Measurements from ENCODE around the gene MTURN. TPM values are rescaled to one million over a fixed set of nuclear protein-coding genes. Genes with fewer than 3 reads are reported as not detected.
A peak's percentile ranks its signal among the peaks of the same experiment; 100 is the strongest.

MTURN gene
- total RNA-seq, 8 experiments from 2014 or later: 18.1 to 121 (median 40.8) TPM

- H3K4me3 ChIP-seq: no peak overlapping the region
- in situ Hi-C loops (cut with MboI; ENCODE audit: low pct_unique_long_range_greater_than_20kb in 2 of 9, low sequenced_read_pairs in 9 of 9, unreplicated experiment in 9 of 9): no loop called here
- WGBS, 10 experiments: 60 to 100% (median 73%) methylated on average over 1 to 2 of the region's 2 CpGs; no CpG with 5 or more reads in 6 of the 10 experiments
Measured at GRCh38 chr7:30188811-30189210, 54.0 kb downstream of the MTURN start.

GRCh38 chr7:30191809-30192208, 57.0 kb downstream of the MTURN start:
- WGBS, 10 experiments: 21 to 85% (median 82%) methylated on average over 1 to 4 of the region's 4 CpGs; no CpG with 5 or more reads in 4 of the 10 experiments
- in situ Hi-C loops (cut with MboI; ENCODE audit: low pct_unique_long_range_greater_than_20kb in 2 of 9, low sequenced_read_pairs in 9 of 9, unreplicated experiment in 9 of 9): no loop called here

More at GRCh38 chr7:30188811-30189210, 54.0 kb downstream of the MTURN start:
- Histone ChIP-seq H3K27ac (no peak overlapping the region), H3K4me1 (replicated peaks in 1 of 2) (peaks cover 0 to 2% of the 10 kb centered on the region in 2 donors)
- no peak for ATAC-seq (replicated peaks in 6 of 8)

GRCh38 chr7:30193336-30193943, 58.7 kb downstream of the MTURN start:
- ATAC-seq (replicated peaks in 6 of 8): no peak
- no peak overlapping the region for H3K4me3 ChIP-seq
- peaks cover 0 to 2% of the 10 kb centered on the region in 2 donors for H3K4me1 ChIP-seq (replicated peaks in 1 of 2)
- 0 to 93% (median 75%) methylated on average over 1 to 5 of the region's 5 CpGs; no CpG with 5 or more reads in 1 of the 10 experiments for WGBS, 10 experiments
- H3K27ac ChIP-seq: no peak overlapping the region
- in situ Hi-C loops (cut with MboI; ENCODE audit: low pct_unique_long_range_greater_than_20kb in 2 of 9, low sequenced_read_pairs in 9 of 9, unreplicated experiment in 9 of 9): no loop called here

More at GRCh38 chr7:30191809-30192208, 57.0 kb downstream of the MTURN start:
- Histone ChIP-seq H3K4me3 (no peak overlapping the region), H3K27ac (no peak overlapping the region), H3K4me1 (replicated peaks in 1 of 2) (peaks cover 0 to 2% of the 10 kb centered on the region in 2 donors)
- ATAC-seq (replicated peaks in 6 of 8): peak in 3 of 8 experiments; percentile 19 to 73 (median 54)

- in situ Hi-C loops (cut with MboI; ENCODE audit: low pct_unique_long_range_greater_than_20kb in 2 of 9, low sequenced_read_pairs in 9 of 9, unreplicated experiment in 9 of 9): no loop called here
- H3K27ac ChIP-seq: no peak overlapping the region
- no peaks in the 10 kb centered on the region for H3K4me1 ChIP-seq (replicated peaks in 1 of 2)
- no peak for ATAC-seq (replicated peaks in 6 of 8)
- no peak overlapping the region for H3K4me3 ChIP-seq
Measured at GRCh38 chr7:30196408-30196807, 61.6 kb downstream of the MTURN start.

GRCh38 chr7:30197438-30197837, 62.7 kb downstream of the MTURN start:
- no peak overlapping the region for H3K27ac ChIP-seq
- peaks cover 0 to under 1% of the 10 kb centered on the region in 2 donors for H3K4me1 ChIP-seq (replicated peaks in 1 of 2)
- in situ Hi-C loops (cut with MboI; ENCODE audit: low pct_unique_long_range_greater_than_20kb in 2 of 9, low sequenced_read_pairs in 9 of 9, unreplicated experiment in 9 of 9): no loop called here
- no peak for ATAC-seq (replicated peaks in 6 of 8)
- H3K4me3 ChIP-seq: no peak overlapping the region
- WGBS, 10 experiments: 0 to 63% (median 50%) methylated on average over 1 of the region's 1 CpG; no CpG with 5 or more reads in 5 of the 10 experiments

GRCh38 chr7:30199271-30199670, 64.5 kb downstream of the MTURN start:
- Histone ChIP-seq H3K27ac (no peak overlapping the region), H3K4me3 (no peak overlapping the region), H3K4me1 (replicated peaks in 1 of 2) (peaks cover 0 to 5% of the 10 kb centered on the region in 2 donors)
- no peak for ATAC-seq (replicated peaks in 6 of 8)
- WGBS, 10 experiments: 60 to 100% (median 76%) methylated on average over 1 to 3 of the region's 3 CpGs; no CpG with 5 or more reads in 4 of the 10 experiments
- in situ Hi-C loops (cut with MboI; ENCODE audit: low pct_unique_long_range_greater_than_20kb in 2 of 9, low sequenced_read_pairs in 9 of 9, unreplicated experiment in 9 of 9): no loop called here

GRCh38 chr7:30200591-30200990, 65.8 kb downstream of the MTURN start:
- Histone ChIP-seq H3K4me3 (no peak overlapping the region), H3K4me1 (replicated peaks in 1 of 2) (peaks cover 0 to 5% of the 10 kb centered on the region in 2 donors), H3K27ac (no peak overlapping the region)
- ATAC-seq (replicated peaks in 6 of 8): no peak
- in situ Hi-C loops (cut with MboI; ENCODE audit: low pct_unique_long_range_greater_than_20kb in 2 of 9, low sequenced_read_pairs in 9 of 9, unreplicated experiment in 9 of 9): no loop called here
- WGBS, 10 experiments: 60 to 100% (median 73%) methylated on average over 1 to 2 of the region's 2 CpGs; no CpG with 5 or more reads in 4 of the 10 experiments

- no peak overlapping the region for H3K4me3 ChIP-seq
- H3K27ac ChIP-seq: no peak overlapping the region
- 20 to 100% (median 79%) methylated on average over 1 to 5 of the region's 5 CpGs for WGBS, 10 experiments
- in situ Hi-C loops (cut with MboI; ENCODE audit: low pct_unique_long_range_greater_than_20kb in 2 of 9, low sequenced_read_pairs in 9 of 9, unreplicated experiment in 9 of 9): no loop called here
- peaks cover 0 to 5% of the 10 kb centered on the region in 2 donors for H3K4me1 ChIP-seq (replicated peaks in 1 of 2)
- no peak for ATAC-seq (replicated peaks in 6 of 8)
Measured at GRCh38 chr7:30201161-30201666, 66.4 kb downstream of the MTURN start.

GRCh38 chr7:30201921-30202320, 67.1 kb downstream of the MTURN start:
- Histone ChIP-seq H3K4me3 (no peak overlapping the region), H3K27ac (no peak overlapping the region), H3K4me1 (replicated peaks in 1 of 2) (peaks cover 1 to 5% of the 10 kb centered on the region in 2 donors)
- ATAC-seq (replicated peaks in 6 of 8): no peak
- WGBS, 10 experiments: 90 to 100% (median 100%) methylated on average over 1 to 2 of the region's 2 CpGs; no CpG with 5 or more reads in 7 of the 10 experiments
- in situ Hi-C loops (cut with MboI; ENCODE audit: low pct_unique_long_range_greater_than_20kb in 2 of 9, low sequenced_read_pairs in 9 of 9, unreplicated experiment in 9 of 9): no loop called here

GRCh38 chr7:30202671-30203070, 67.9 kb downstream of the MTURN start:
- H3K4me3 ChIP-seq: no peak overlapping the region
- H3K4me1 ChIP-seq (replicated peaks in 1 of 2): peaks cover 3 to 5% of the 10 kb centered on the region in 2 donors
- in situ Hi-C loops (cut with MboI; ENCODE audit: low pct_unique_long_range_greater_than_20kb in 2 of 9, low sequenced_read_pairs in 9 of 9, unreplicated experiment in 9 of 9): no loop called here
- 18 to 71% (median 50%) methylated on average over 1 to 3 of the region's 3 CpGs; no CpG with 5 or more reads in 1 of the 10 experiments for WGBS, 10 experiments
- no peak overlapping the region for H3K27ac ChIP-seq
- peak in 4 of 8 experiments; percentile 20 to 48 (median 35) for ATAC-seq (replicated peaks in 6 of 8)

- in situ Hi-C loops (cut with MboI; ENCODE audit: low pct_unique_long_range_greater_than_20kb in 2 of 9, low sequenced_read_pairs in 9 of 9, unreplicated experiment in 9 of 9): no loop called here
- H3K27ac ChIP-seq: no peak overlapping the region
- H3K4me3 ChIP-seq: no peak overlapping the region
Measured at GRCh38 chr7:30206491-30206890, 71.7 kb downstream of the MTURN start.

GRCh38 chr7:30206942-30207341, 72.2 kb downstream of the MTURN start:
- Histone ChIP-seq H3K4me3 (no peak overlapping the region), H3K4me1 (replicated peaks in 1 of 2) (peaks cover 3 to 5% of the 10 kb centered on the region in 2 donors), H3K27ac (no peak overlapping the region)
- ATAC-seq (replicated peaks in 6 of 8): peak in 3 of 8 experiments; percentile 21 to 24 (median 22)
- WGBS, 10 experiments: 58 to 100% (median 87%) methylated on average over 1 to 8 of the region's 8 CpGs; no CpG with 5 or more reads in 1 of the 10 experiments
- in situ Hi-C loops (cut with MboI; ENCODE audit: low pct_unique_long_range_greater_than_20kb in 2 of 9, low sequenced_read_pairs in 9 of 9, unreplicated experiment in 9 of 9): no loop called here

More at GRCh38 chr7:30206491-30206890, 71.7 kb downstream of the MTURN start:
- ATAC-seq (replicated peaks in 6 of 8): peak in 7 of 8 experiments; percentile 65 to 96 (median 83)
- peaks cover 3 to 5% of the 10 kb centered on the region in 2 donors for H3K4me1 ChIP-seq (replicated peaks in 1 of 2)
- 0 to 67% (median 20%) methylated on average over 1 to 4 of the region's 4 CpGs; no CpG with 5 or more reads in 3 of the 10 experiments for WGBS, 10 experiments

GRCh38 chr7:30207376-30207775, 72.6 kb downstream of the MTURN start:
- in situ Hi-C loops (cut with MboI; ENCODE audit: low pct_unique_long_range_greater_than_20kb in 2 of 9, low sequenced_read_pairs in 9 of 9, unreplicated experiment in 9 of 9): no loop called here
- no peak for ATAC-seq (replicated peaks in 6 of 8)
- Histone ChIP-seq H3K4me1 (replicated peaks in 1 of 2) (peaks cover 3 to 5% of the 10 kb centered on the region in 2 donors), H3K4me3 (no peak overlapping the region), H3K27ac (no peak overlapping the region)
- 83 to 100% (median 100%) methylated on average over 1 to 2 of the region's 4 CpGs; no CpG with 5 or more reads in 4 of the 10 experiments for WGBS, 10 experiments

Data from motor neuron (in vitro differentiated cells).